ENCODE measurements around the gene USP32.
"Not testable (repeated sequence)": the region's sequence is repeated elsewhere in the genome, so short reads cannot be mapped to it uniquely, and the experiment has no call there.

USP32 gene

GRCh38 chr17:60421273-60422161, 29.6 kb upstream of the USP32 start:
- peak overlapping the region; percentile 71 for H3K4me3 Mint-ChIP-seq
- peak overlapping the region; percentile 89 for H3K27ac Mint-ChIP-seq
- H3K36me3 Mint-ChIP-seq (ENCODE audit: low read depth) = no peaks in the 10 kb centered on the region
- H3K27me3 Mint-ChIP-seq = no peaks in the 10 kb centered on the region
- H3K9me3 Mint-ChIP-seq = no peaks in the 10 kb centered on the region
- DNase-seq = peak; percentile 87
- H3K4me1 Mint-ChIP-seq (ENCODE audit: low read depth) = peaks cover 10% of the 10 kb centered on the region

GRCh38 chr17:60419875-60420274, 27.9 kb upstream of the USP32 start:
- H3K4me3 Mint-ChIP-seq; H3K27ac Mint-ChIP-seq; H3K36me3 Mint-ChIP-seq (ENCODE audit: low read depth); H3K27me3 Mint-ChIP-seq; DNase-seq; H3K9me3 Mint-ChIP-seq: not testable (repeated sequence)
- peaks cover 10% of the 10 kb centered on the region for H3K4me1 Mint-ChIP-seq (ENCODE audit: low read depth)

GRCh38 chr17:60419003-60419402, 27.1 kb upstream of the USP32 start:
- DNase-seq; H3K4me3 Mint-ChIP-seq; H3K27ac Mint-ChIP-seq; H3K27me3 Mint-ChIP-seq; H3K36me3 Mint-ChIP-seq (ENCODE audit: low read depth); H3K9me3 Mint-ChIP-seq: not testable (repeated sequence)
- peaks cover 10% of the 10 kb centered on the region for H3K4me1 Mint-ChIP-seq (ENCODE audit: low read depth)

- H3K36me3 Mint-ChIP-seq (ENCODE audit: low read depth) = no peaks in the 10 kb centered on the region
- no peak overlapping the region for H3K27ac Mint-ChIP-seq
- H3K4me1 Mint-ChIP-seq (ENCODE audit: low read depth) = peaks cover 6% of the 10 kb centered on the region
- no peak for DNase-seq
- no peaks in the 10 kb centered on the region for H3K27me3 Mint-ChIP-seq
- no peak overlapping the region for H3K4me3 Mint-ChIP-seq
- no peaks in the 10 kb centered on the region for H3K9me3 Mint-ChIP-seq
Observed at GRCh38 chr17:60416368-60416925, 24.5 kb upstream of the USP32 start.

- Mint-ChIP-seq H3K9me3 (no peaks in the 10 kb centered on the region), H3K36me3 (ENCODE audit: low read depth) (no peaks in the 10 kb centered on the region), H3K4me1 (ENCODE audit: low read depth) (no peaks in the 10 kb centered on the region), H3K27me3 (no peaks in the 10 kb centered on the region), H3K4me3 (no peak overlapping the region), H3K27ac (no peak overlapping the region)
- no peak for DNase-seq
Observed at GRCh38 chr17:60415146-60415545, 23.2 kb upstream of the USP32 start.

GRCh38 chr17:60412701-60413100, 20.8 kb upstream of the USP32 start:
- H3K27me3 Mint-ChIP-seq = no peaks in the 10 kb centered on the region
- DNase-seq = no peak
- no peaks in the 10 kb centered on the region for H3K4me1 Mint-ChIP-seq (ENCODE audit: low read depth)
- H3K27ac Mint-ChIP-seq = no peak overlapping the region
- no peaks in the 10 kb centered on the region for H3K9me3 Mint-ChIP-seq
- H3K4me3 Mint-ChIP-seq = no peak overlapping the region
- H3K36me3 Mint-ChIP-seq (ENCODE audit: low read depth) = no peaks in the 10 kb centered on the region

GRCh38 chr17:60410001-60410400, 18.1 kb upstream of the USP32 start:
- Mint-ChIP-seq H3K9me3 (no peaks in the 10 kb centered on the region), H3K4me1 (ENCODE audit: low read depth) (no peaks in the 10 kb centered on the region), H3K4me3 (no peak overlapping the region), H3K27ac (no peak overlapping the region), H3K27me3 (no peaks in the 10 kb centered on the region), H3K36me3 (ENCODE audit: low read depth) (no peaks in the 10 kb centered on the region)
- DNase-seq = no peak

GRCh38 chr17:60406887-60407286, 15.0 kb upstream of the USP32 start:
- no peaks in the 10 kb centered on the region for H3K9me3 Mint-ChIP-seq
- no peaks in the 10 kb centered on the region for H3K4me1 Mint-ChIP-seq (ENCODE audit: low read depth)
- no peaks in the 10 kb centered on the region for H3K36me3 Mint-ChIP-seq (ENCODE audit: low read depth)
- H3K4me3 Mint-ChIP-seq = no peak overlapping the region
- no peaks in the 10 kb centered on the region for H3K27me3 Mint-ChIP-seq
- DNase-seq = no peak
- H3K27ac Mint-ChIP-seq = no peak overlapping the region

GRCh38 chr17:60403962-60404361, 12.0 kb upstream of the USP32 start:
- H3K9me3 Mint-ChIP-seq = no peaks in the 10 kb centered on the region
- no peaks in the 10 kb centered on the region for H3K36me3 Mint-ChIP-seq (ENCODE audit: low read depth)
- DNase-seq = no peak
- H3K4me1 Mint-ChIP-seq (ENCODE audit: low read depth) = no peaks in the 10 kb centered on the region
- no peak overlapping the region for H3K4me3 Mint-ChIP-seq
- no peaks in the 10 kb centered on the region for H3K27me3 Mint-ChIP-seq
- no peak overlapping the region for H3K27ac Mint-ChIP-seq

- DNase-seq = no peak
- Mint-ChIP-seq H3K9me3 (no peaks in the 10 kb centered on the region), H3K27ac (no peak overlapping the region), H3K4me3 (no peak overlapping the region), H3K4me1 (ENCODE audit: low read depth) (peaks cover under 1% of the 10 kb centered on the region), H3K27me3 (no peaks in the 10 kb centered on the region), H3K36me3 (ENCODE audit: low read depth) (no peaks in the 10 kb centered on the region)
Observed at GRCh38 chr17:60403523-60403810, 11.5 kb upstream of the USP32 start.

GRCh38 chr17:60401819-60402218, 9.9 kb upstream of the USP32 start:
- Mint-ChIP-seq H3K27me3 (no peaks in the 10 kb centered on the region), H3K9me3 (no peaks in the 10 kb centered on the region), H3K36me3 (ENCODE audit: low read depth) (no peaks in the 10 kb centered on the region), H3K4me3 (no peak overlapping the region), H3K27ac (no peak overlapping the region), H3K4me1 (ENCODE audit: low read depth) (peaks cover 6% of the 10 kb centered on the region)
- no peak for DNase-seq

- Mint-ChIP-seq H3K27ac (no peak overlapping the region), H3K4me3 (no peak overlapping the region), H3K36me3 (ENCODE audit: low read depth) (no peaks in the 10 kb centered on the region), H3K4me1 (ENCODE audit: low read depth) (peaks cover 15% of the 10 kb centered on the region), H3K9me3 (no peaks in the 10 kb centered on the region), H3K27me3 (no peaks in the 10 kb centered on the region)
- no peak for DNase-seq
Observed at GRCh38 chr17:60398227-60398959, 6.5 kb upstream of the USP32 start.

- no peaks in the 10 kb centered on the region for H3K27me3 Mint-ChIP-seq
- H3K9me3 Mint-ChIP-seq = no peaks in the 10 kb centered on the region
- peaks cover 23% of the 10 kb centered on the region for H3K4me1 Mint-ChIP-seq (ENCODE audit: low read depth)
- H3K36me3 Mint-ChIP-seq (ENCODE audit: low read depth) = peaks cover 11% of the 10 kb centered on the region
- H3K27ac Mint-ChIP-seq = no peak overlapping the region
- no peak for DNase-seq
- H3K4me3 Mint-ChIP-seq = no peak overlapping the region
Observed at GRCh38 chr17:60396412-60396811, 4.5 kb upstream of the USP32 start.

- H3K36me3 Mint-ChIP-seq (ENCODE audit: low read depth) = peaks cover 17% of the 10 kb centered on the region
- no peaks in the 10 kb centered on the region for H3K27me3 Mint-ChIP-seq
- peaks cover 29% of the 10 kb centered on the region for H3K4me1 Mint-ChIP-seq (ENCODE audit: low read depth)
- no peak for DNase-seq
- H3K9me3 Mint-ChIP-seq = no peaks in the 10 kb centered on the region
- H3K27ac Mint-ChIP-seq = no peak overlapping the region
- H3K4me3 Mint-ChIP-seq = no peak overlapping the region
Observed at GRCh38 chr17:60395508-60396065, 3.7 kb upstream of the USP32 start.
